SJCRH30 (cell line): ENCODE results near the gene SLF2. TPM values are rescaled to one million over a fixed set of nuclear protein-coding genes. Genes with fewer than 3 reads are reported as not detected.

Source experiments
- DNase-seq, 2 experiments: peaks; one replicate each; pipeline ENCODE4 v3.0.0-alpha.2; 2015 to 2020
- H3K27ac ChIP-seq: fragments of 250-450 bp; sonication (Bioruptor Pico); 2 replicates; pipeline ENCODE4 v1.5.1; 2020; ENCODE audit warnings: mild to moderate bottlenecking, moderate library complexity
- H3K27me3 ChIP-seq: fragments of 250-450 bp; sonication (Bioruptor Pico); 2 replicates; pipeline ENCODE4 v1.5.1; 2020; ENCODE audit warnings: mild to moderate bottlenecking, moderate library complexity
- H3K36me3 ChIP-seq: fragments of 250-450 bp; sonication (Bioruptor Pico); 2 replicates; pipeline ENCODE4 v1.5.1; 2020; ENCODE audit warnings: mild to moderate bottlenecking, moderate library complexity
- H3K4me1 ChIP-seq: fragments of 250-450 bp; sonication (Bioruptor Pico); 2 replicates; pipeline ENCODE4 v1.5.1; 2020; ENCODE audit warnings: mild to moderate bottlenecking, moderate library complexity
- H3K4me3 ChIP-seq: fragments of 250-450 bp; sonication (Bioruptor Pico); 2 replicates; pipeline ENCODE4 v1.5.1; 2020; ENCODE audit warnings: mild to moderate bottlenecking, moderate library complexity
- H3K9me3 ChIP-seq: fragments of 250-450 bp; sonication (Bioruptor Pico); replicated peaks from 2 replicates; pipeline ENCODE4 v1.5.1; 2020; ENCODE audit warnings: mild to moderate bottlenecking, moderate library complexity
- total RNA-seq: library from RNA; depleted of rRNA; stranded (reverse); fragments of >200 nt; shearing (Covaris generic); gene quantifications from 2 replicates; pipeline ENCODE4 v1.2.3, GENCODE V29; 2014

SLF2 gene
- total RNA-seq, 1 experiment from 2014 or later = 257 TPM

DNA sequence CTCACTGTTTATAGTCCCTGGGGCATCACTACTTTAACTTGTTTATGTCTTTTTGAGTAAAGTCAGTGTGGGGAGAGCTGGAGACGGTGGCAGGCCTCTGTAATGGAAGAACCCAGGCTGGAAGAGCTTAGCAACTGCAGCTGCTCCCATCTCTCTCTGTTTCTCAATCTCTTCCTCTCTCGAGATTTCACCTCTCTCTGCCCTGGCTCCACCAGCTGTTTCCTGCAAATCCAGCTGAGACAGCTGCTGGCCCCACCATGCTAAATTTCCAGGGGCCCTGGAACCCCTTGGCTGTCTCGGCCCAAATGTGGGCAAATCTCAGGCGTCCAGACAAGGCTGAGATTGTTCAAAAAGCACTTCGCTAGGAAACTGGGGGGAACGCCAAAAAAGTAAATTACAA is 25.8 kb upstream of the SLF2 start:
- Histone ChIP-seq H3K27ac (peak overlapping the region; percentile 100), H3K9me3 (no peaks in the 10 kb centered on the region)

DNA sequence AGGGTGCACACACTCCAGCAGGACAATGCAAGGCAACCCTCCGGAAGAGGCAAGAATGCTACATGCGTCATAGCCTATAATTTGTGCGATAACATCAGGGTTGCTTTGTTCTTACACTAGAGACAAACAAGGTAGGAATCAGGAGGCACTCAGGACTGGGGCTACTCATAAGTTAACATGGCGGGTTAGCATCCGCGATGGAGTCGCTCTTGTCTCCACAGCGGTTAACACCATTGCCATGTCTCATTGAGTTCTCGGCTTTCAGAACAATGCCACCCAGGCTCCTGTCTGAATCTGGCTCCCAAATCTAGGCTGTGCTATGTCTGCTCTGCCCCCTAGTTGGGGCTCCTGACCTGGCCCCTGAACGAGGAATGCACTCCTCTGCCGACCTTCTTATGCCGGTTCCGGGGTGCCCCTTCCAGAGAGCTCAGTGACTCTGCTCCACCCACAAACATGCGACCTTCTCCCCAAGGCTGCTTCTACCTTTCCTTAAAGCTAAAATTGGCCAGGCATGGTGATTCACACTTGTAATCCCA is 24.9 kb upstream of the SLF2 start:
- no peaks in the 10 kb centered on the region for H3K36me3 ChIP-seq
- H3K4me1 ChIP-seq = peaks cover 90% of the 10 kb centered on the region
- peak overlapping the region; percentile 100 for H3K27ac ChIP-seq
- no peaks in the 10 kb centered on the region for H3K27me3 ChIP-seq
- H3K4me3 ChIP-seq = peak overlapping the region; percentile 26
- DNase-seq = peak; percentile 95 to 97
- H3K9me3 ChIP-seq = no peaks in the 10 kb centered on the region

More for the DNA sequence above, 25.8 kb upstream of the SLF2 start:
- peak overlapping the region; percentile 26 for H3K4me3 ChIP-seq
- DNase-seq = peak; percentile 99 to 100
- peaks cover 90% of the 10 kb centered on the region for H3K4me1 ChIP-seq
- H3K36me3 ChIP-seq = no peaks in the 10 kb centered on the region
- H3K27me3 ChIP-seq = no peaks in the 10 kb centered on the region

DNA sequence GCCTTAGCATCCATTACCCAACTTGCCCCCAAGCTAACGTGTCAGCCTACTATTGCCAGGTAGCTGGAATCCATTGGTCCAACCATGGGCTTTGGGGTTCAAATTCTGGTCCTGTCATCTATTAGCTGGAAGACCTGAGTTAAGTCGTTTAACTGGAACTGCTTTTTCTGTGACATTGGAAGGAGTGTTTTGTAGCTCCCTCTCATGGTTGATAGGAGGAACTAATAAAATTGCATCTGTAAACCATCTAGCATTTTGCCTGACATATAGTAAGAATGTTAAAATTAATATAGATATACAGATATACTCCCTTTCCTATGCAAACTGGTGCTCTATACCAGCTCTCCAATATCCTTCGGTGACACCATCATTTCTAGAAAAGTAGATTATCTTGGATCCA is 23.8 kb upstream of the SLF2 start:
- Histone ChIP-seq H3K4me1 (peaks cover 85% of the 10 kb centered on the region), H3K36me3 (no peaks in the 10 kb centered on the region), H3K27me3 (no peaks in the 10 kb centered on the region), H3K9me3 (no peaks in the 10 kb centered on the region), H3K27ac (peak overlapping the region; percentile 100), H3K4me3 (no peak overlapping the region)
- DNase-seq = peak in 1 of 2 experiments; percentile 77

DNA sequence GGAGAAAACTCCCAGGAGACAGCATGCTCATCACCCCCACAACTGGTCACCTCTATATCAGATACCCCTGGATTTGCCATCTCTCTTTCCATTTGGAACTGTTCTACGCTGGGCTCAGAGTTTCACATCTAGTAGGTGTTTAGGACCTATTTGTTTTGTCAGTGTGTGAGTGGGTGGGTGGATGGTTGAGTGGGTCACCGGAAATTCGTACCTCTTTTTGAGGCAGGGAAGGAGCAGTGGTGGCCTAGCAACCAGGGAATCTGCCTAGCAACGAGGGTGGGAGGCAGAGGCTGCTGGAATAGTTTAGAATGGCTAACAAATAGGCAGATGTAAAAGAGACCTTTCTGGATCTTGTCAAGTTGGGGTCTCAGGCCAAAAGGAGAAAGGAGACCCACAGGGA is 23.2 kb upstream of the SLF2 start:
- Histone ChIP-seq H3K4me3 (no peak overlapping the region), H3K27ac (peak overlapping the region; percentile 100)
- peak; percentile 54 to 73 for DNase-seq

DNA sequence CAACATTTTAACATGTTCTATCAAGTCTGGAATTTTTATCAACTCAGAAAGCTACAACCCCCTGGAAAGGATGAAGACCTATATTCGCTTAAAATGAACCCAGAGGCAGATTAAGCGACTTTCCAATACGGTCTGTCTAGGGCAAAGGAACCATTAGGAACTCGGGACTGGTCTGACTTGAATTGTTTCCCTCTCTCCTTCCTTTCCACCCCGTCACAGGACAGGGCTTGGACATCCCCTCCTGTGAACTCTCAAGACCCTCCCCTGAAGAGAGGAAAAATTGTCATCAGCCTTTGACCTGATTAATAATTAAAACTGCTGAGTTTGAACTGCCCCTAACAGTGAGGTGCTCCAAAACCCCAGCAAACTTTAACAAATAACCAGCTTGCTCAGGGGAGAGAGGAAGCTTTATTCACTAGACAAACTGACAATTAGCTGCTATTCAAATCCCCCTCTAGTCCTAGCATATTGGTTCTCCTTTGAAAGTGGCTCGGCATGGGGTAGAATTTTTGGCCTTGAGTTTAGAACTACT is 22.6 kb upstream of the SLF2 start:
- no peak overlapping the region for H3K4me3 ChIP-seq
- no peaks in the 10 kb centered on the region for H3K9me3 ChIP-seq
- no peaks in the 10 kb centered on the region for H3K27me3 ChIP-seq
- H3K36me3 ChIP-seq = no peaks in the 10 kb centered on the region
- H3K27ac ChIP-seq = peak overlapping the region; percentile 100
- DNase-seq = peak in 1 of 2 experiments; percentile 45
- peaks cover 85% of the 10 kb centered on the region for H3K4me1 ChIP-seq

More for the DNA sequence above, 23.2 kb upstream of the SLF2 start:
- Histone ChIP-seq H3K9me3 (no peaks in the 10 kb centered on the region), H3K4me1 (peaks cover 82% of the 10 kb centered on the region), H3K36me3 (no peaks in the 10 kb centered on the region), H3K27me3 (no peaks in the 10 kb centered on the region)

DNA sequence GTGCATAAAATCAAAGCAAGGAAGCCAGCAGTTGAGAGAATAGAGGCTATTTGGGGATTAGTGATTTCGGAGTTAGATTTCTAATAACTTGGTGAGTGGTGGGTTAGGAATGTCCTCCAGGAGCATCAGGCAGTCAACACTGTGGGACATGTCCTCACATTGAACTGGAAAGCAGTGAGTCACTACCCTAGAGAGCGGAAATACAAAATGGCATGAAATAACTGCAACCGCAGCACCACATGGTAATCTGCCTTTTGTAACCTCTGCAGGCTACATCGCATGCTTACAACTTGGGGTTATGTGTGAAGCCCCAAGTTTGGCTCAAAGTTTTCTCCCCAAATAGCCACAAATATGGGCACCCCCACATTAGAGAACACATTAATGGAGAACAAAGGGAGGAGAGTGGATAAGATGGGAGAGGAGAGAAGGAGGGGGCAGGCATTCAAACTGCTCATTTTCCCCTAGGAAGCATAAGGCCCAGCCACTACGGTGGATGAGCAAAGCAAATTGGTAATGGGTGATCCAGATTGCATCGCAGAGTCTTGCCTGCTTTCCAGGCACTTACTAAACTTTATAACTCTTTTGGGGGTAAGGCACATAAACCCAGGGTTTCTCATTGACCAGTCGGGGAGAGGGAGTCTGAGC is 22.0 kb upstream of the SLF2 start:
- H3K27ac ChIP-seq = peak overlapping the region; percentile 100
- H3K9me3 ChIP-seq = no peaks in the 10 kb centered on the region
- H3K4me3 ChIP-seq = no peak overlapping the region
- H3K27me3 ChIP-seq = no peaks in the 10 kb centered on the region
- DNase-seq = peak; percentile 96 to 99
- H3K36me3 ChIP-seq = no peaks in the 10 kb centered on the region
- H3K4me1 ChIP-seq = peaks cover 85% of the 10 kb centered on the region

DNA sequence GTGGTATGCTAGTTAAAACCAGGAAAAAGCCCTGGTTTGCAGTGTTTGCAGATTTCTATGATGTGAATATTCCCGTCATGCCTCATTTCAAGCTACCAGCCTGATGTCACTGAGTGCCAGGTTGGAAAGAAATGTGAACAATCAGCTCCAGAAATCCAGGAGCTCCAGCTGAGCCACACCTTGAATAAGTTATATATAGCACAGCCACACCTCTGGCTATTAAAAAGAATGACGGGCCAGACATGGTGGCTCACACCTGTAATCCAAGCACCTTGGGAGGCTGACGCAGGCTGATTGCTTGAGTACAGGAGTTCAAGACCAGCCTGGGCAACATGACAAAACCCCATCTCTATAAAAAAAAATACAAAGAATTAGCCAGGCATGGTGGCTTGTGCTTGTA is 18.7 kb upstream of the SLF2 start:
- no peaks in the 10 kb centered on the region for H3K9me3 ChIP-seq
- no peak for DNase-seq

DNA sequence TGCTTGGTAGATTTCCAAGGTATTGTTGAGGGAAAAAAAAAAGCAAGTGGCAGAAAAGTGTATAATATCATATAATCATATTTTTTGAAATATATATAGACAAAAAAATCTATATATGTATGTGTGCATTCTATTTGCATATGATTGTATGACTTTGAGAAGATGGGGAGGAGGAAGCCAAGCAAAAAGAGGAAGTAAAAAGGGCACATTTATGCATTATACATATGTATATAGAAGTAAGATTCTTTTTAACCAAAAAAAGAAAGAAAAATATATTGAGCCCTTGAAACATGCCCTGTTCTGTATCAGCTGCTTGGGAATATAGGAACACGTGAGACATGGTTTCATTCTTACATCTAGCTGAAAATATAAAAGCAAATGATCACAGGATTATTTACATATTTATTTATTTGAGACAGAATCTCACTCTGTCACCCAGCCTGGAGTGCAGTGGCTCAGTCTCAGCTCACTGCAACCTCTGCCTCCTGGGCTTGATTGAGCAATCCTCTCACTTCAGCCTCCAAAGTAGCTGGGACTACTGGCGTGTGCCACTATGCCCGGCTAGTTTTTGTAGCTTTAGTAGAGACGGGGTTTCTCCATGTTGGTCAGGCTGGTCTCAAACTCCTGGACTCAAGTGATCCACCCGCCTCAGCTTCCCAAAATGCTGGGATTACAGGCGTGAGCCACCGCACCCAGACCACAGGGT is 18.0 kb upstream of the SLF2 start:
- H3K4me1 ChIP-seq = peaks cover 83% of the 10 kb centered on the region
- DNase-seq = no peak
- H3K9me3 ChIP-seq = no peaks in the 10 kb centered on the region
- H3K36me3 ChIP-seq = no peaks in the 10 kb centered on the region
- peak overlapping the region; percentile 94; the same call in 1 of the 2 replicates for H3K27ac ChIP-seq
- no peak overlapping the region for H3K4me3 ChIP-seq
- H3K27me3 ChIP-seq = no peaks in the 10 kb centered on the region

More for the DNA sequence above, 18.7 kb upstream of the SLF2 start:
- H3K4me3 ChIP-seq = no peak overlapping the region
- no peaks in the 10 kb centered on the region for H3K27me3 ChIP-seq
- peaks cover 83% of the 10 kb centered on the region for H3K4me1 ChIP-seq
- H3K27ac ChIP-seq = no peak overlapping the region
- H3K36me3 ChIP-seq = no peaks in the 10 kb centered on the region

DNA sequence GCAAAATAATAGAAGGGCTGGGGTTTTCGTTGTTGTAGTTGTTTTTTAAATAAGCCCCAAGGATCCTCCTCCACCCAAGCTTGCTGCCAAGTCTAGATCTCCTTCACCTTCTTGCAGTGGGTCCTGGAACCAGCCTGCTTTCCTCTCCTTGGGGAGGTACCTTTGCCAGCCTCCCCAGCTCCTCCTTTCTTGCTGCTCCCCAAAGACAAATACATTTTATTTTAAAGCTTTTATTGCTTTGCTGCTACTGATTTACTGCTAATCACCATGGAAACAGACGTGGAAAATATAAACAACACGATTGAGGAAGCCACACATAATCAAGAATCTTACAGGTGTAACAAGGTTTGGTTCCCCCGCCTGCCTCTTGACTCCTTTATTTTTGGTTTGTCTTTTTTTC is 17.4 kb upstream of the SLF2 start:
- H3K9me3 ChIP-seq = no peaks in the 10 kb centered on the region
- H3K4me1 ChIP-seq = peaks cover 83% of the 10 kb centered on the region
- peak overlapping the region; percentile 94 for H3K27ac ChIP-seq
- no peak overlapping the region for H3K4me3 ChIP-seq
- no peaks in the 10 kb centered on the region for H3K27me3 ChIP-seq
- no peaks in the 10 kb centered on the region for H3K36me3 ChIP-seq
- DNase-seq = no peak

DNA sequence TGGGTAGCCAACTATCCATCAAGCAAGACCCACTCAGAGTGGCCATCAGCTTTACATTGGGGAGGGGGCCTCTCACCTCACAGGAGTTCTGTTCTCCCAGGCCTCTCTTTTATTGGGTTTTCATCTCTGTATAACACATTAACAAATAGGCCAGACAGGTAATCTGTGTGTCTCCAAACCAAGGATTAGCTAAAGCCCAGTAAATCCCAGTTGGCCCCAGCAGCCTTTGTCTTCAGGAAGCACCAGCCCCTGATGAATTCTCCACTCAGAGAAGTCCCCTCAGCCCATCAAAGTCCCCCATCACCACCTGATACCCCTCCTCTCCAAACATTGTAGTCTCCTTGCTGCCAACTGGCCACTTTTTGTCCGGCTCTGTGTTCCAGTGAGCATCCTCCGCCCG is 16.9 kb upstream of the SLF2 start:
- peak; percentile 72 to 75 for DNase-seq

DNA sequence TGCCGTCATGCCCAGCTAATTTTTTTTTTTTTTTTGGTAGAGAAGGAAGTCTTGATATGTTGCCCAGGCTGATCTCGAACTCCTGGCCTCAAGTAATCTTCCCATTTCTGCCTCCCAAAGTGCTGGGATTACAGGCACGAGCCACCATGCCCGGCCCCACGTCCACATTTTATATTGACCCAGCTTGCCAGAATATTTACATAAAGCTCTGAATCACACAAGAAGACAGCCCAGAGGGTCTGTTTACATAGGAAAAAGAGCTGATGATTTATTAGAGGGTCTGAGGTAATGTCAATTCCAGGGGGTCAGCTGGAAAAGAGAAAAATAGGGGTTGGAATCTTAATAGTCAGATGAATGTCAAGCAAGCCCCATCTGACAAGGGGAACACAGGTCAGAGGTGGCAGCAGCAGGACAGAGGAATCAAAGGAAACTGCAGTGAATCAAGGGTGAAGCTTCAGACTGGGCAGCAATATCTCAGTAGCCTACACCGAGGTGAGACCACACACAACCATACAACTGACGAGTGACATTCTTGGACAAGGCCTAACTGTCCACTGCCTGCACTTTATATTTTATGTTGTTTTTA is 15.8 kb upstream of the SLF2 start:
- H3K9me3 ChIP-seq = no peaks in the 10 kb centered on the region
- no peaks in the 10 kb centered on the region for H3K27me3 ChIP-seq
- peak overlapping the region; percentile 21 for H3K4me3 ChIP-seq
- peak; percentile 82 to 90 for DNase-seq
- no peaks in the 10 kb centered on the region for H3K36me3 ChIP-seq
- peak overlapping the region; percentile 94 for H3K27ac ChIP-seq
- H3K4me1 ChIP-seq = peaks cover 86% of the 10 kb centered on the region

More for the DNA sequence above, 16.9 kb upstream of the SLF2 start:
- Histone ChIP-seq H3K4me1 (peaks cover 86% of the 10 kb centered on the region), H3K27me3 (no peaks in the 10 kb centered on the region), H3K9me3 (no peaks in the 10 kb centered on the region), H3K27ac (peak overlapping the region; percentile 94), H3K36me3 (no peaks in the 10 kb centered on the region), H3K4me3 (no peak overlapping the region)

DNA sequence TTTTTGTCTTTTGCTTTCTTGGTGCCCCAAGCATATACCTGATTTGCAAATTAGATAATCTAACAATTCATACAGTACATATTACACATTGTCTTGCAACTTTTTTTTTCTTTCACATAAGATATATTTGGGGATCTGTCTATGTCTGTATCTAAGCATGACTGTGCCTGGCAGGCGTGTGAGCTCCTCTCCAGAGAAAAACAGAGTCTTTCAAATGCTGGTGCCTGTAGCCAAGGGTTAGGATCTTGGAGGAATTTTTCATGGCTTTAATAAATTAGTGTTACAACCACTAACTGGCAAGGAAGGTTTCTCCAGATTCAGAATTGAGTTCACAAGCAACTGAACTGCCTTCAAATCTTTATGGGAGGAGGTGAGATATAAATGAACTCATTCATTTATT is 14.8 kb upstream of the SLF2 start:
- H3K9me3 ChIP-seq = no peaks in the 10 kb centered on the region
- H3K36me3 ChIP-seq = no peaks in the 10 kb centered on the region
- H3K27ac ChIP-seq = peak overlapping the region; percentile 94
- H3K4me1 ChIP-seq = peaks cover 84% of the 10 kb centered on the region
- peak; percentile 78 to 93 for DNase-seq
- H3K27me3 ChIP-seq = no peaks in the 10 kb centered on the region
- peak overlapping the region; percentile 51 for H3K4me3 ChIP-seq

DNA sequence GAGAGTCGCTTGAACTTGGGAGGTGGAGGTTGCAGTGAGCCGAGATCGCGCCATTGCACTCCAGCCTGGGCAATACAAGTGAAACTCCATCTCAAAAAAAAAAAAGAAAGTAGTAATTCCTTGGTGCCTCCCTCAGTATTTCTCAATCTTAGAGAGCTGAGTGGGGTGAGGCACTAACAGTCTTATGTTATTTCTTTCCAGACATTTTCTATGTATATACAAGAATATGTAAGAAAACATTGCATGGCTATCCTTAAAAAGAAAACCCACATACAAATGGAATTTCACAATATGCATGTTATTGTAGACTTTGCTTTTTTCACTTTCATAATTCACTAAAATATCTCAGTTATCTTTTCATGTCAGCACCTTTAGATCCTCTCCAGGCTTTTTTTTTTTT is 13.6 kb upstream of the SLF2 start:
- Histone ChIP-seq H3K36me3 (no peaks in the 10 kb centered on the region), H3K4me3 (peak overlapping the region; percentile 51), H3K27ac (peak overlapping the region; percentile 94), H3K27me3 (no peaks in the 10 kb centered on the region), H3K4me1 (peaks cover 85% of the 10 kb centered on the region), H3K9me3 (no peaks in the 10 kb centered on the region)
- no peak for DNase-seq

DNA sequence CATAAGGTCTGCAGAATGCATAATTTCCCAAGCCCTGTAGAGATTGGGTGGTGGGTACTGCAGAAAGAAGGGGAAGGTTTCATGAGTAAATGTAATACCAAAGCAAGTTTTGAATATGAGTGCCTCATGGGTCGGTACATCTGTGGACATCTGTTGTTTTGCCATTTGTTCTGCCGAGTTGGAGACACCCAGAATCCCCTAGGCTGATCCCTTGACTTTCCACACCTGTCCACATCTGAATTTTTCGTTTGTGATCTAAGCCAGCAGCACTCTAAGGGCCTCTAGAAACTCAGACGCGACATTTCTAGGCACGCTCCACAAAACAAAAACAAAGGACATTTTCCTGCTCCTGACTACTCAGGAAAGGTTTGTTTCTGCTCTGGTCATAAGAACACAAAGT is 11.7 kb upstream of the SLF2 start:
- Histone ChIP-seq H3K27me3 (no peaks in the 10 kb centered on the region), H3K27ac (peak overlapping the region; percentile 94), H3K9me3 (no peaks in the 10 kb centered on the region), H3K4me1 (peaks cover 87% of the 10 kb centered on the region), H3K36me3 (no peaks in the 10 kb centered on the region), H3K4me3 (peak overlapping the region; percentile 47)
- DNase-seq = peak; percentile 89 to 97

DNA sequence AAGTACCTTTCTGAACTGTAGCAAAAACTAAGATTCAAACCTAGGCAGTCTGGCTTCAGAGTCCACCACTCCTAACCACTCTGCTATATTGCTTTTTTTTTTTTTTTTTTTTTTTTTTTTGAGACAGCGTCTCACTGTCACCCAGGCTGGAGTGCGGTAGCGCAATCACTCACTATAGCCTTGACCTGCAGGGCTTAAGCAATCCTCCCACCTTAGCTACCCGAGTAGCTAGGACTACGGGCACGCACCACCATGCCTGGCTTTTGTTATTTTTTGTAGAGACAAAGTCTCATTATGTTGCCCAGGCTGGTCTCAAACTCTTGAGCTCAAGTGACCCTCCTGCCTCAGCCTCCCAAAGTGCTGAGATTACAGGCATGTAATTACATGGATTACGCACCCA is 10.1 kb upstream of the SLF2 start:
- no peak for DNase-seq
- Histone ChIP-seq H3K9me3 (no peaks in the 10 kb centered on the region), H3K4me1 (peaks cover 87% of the 10 kb centered on the region), H3K4me3 (peak overlapping the region; percentile 47; the same call in 1 of the 2 replicates), H3K36me3 (no peaks in the 10 kb centered on the region), H3K27ac (peak overlapping the region; percentile 94), H3K27me3 (no peaks in the 10 kb centered on the region)
